HepG2 (cell line): ENCODE results near the gene SCYL1. TPM values are rescaled to one million over a fixed set of nuclear protein-coding genes. Genes with fewer than 3 reads are reported as not detected.

Source experiments
- EZH2 ChIP-seq: conservative IDR thresholded peaks from 2 replicates; pipeline ENCODE4 v1.6.1; 2012; ENCODE audit warnings: mild to moderate bottlenecking, low read depth, low read length, moderate library complexity
- KLF11 ChIP-seq: IDR thresholded peaks from 2 replicates; pipeline ENCODE4 v1.6.1; 2016; ENCODE audit warnings: missing compliant biosample characterization
- MTF1 ChIP-seq: sonication (generic); formaldehyde crosslinking; IDR thresholded peaks from 2 replicates; pipeline ENCODE4 v1.5.0; 2020; ENCODE audit warnings: missing genetic modification reagents
- MTF2 ChIP-seq: sonication (generic); formaldehyde crosslinking; IDR thresholded peaks from 2 replicates; pipeline ENCODE4 v1.5.0; 2020; ENCODE audit warnings: missing genetic modification reagents, borderline replicate concordance
- MXI1 ChIP-seq: IDR thresholded peaks from 3 replicates; pipeline ENCODE4 v1.6.1; 2012; ENCODE audit warnings: low read depth, low read length, inconsistent platforms, borderline replicate concordance
- NFKB2 ChIP-seq: sonication (generic); formaldehyde crosslinking; IDR thresholded peaks from 2 replicates; pipeline ENCODE4 v1.4.0; 2020; ENCODE audit warnings: missing genetic modification reagents, borderline replicate concordance
- RFX5 ChIP-seq: IDR thresholded peaks from 2 replicates; pipeline ENCODE4 v1.6.1; 2011; ENCODE audit warnings: low read depth, low read length, improper control_type of control experiment
- ZBTB42 ChIP-seq: sonication (generic); formaldehyde crosslinking; IDR thresholded peaks from 2 replicates; pipeline ENCODE4 v1.5.0; 2020; ENCODE audit warnings: mild to moderate bottlenecking, missing genetic modification reagents
- ZIK1 ChIP-seq: sonication (generic); formaldehyde crosslinking; IDR thresholded peaks from 2 replicates; pipeline ENCODE4 v1.5.0; 2020; ENCODE audit warnings: mild to moderate bottlenecking, low read depth, missing genetic modification reagents, borderline replicate concordance
- ZNF274 ChIP-seq: sonication (generic); formaldehyde crosslinking; IDR thresholded peaks from 2 replicates; pipeline ENCODE4 v1.5.1; 2020; ENCODE audit warnings: mild to moderate bottlenecking, missing genetic modification reagents
- ZNF282 ChIP-seq: fragments of 450-650 bp; IDR thresholded peaks from 2 replicates; pipeline ENCODE4 v1.6.1; 2018; ENCODE audit not compliant: partially characterized antibody
- ZNF703 ChIP-seq: sonication (generic); formaldehyde crosslinking; IDR thresholded peaks from 2 replicates; pipeline ENCODE4 v1.5.1; 2020; ENCODE audit warnings: missing genetic modification reagents, mild to moderate bottlenecking, moderate library complexity, borderline replicate concordance
- ZNF761 ChIP-seq: sonication (generic); formaldehyde crosslinking; conservative IDR thresholded peaks from 2 replicates; pipeline ENCODE4 v1.4.0; 2020; ENCODE audit warnings: mild to moderate bottlenecking, missing genetic modification reagents
- ZNF891 ChIP-seq: sonication (generic); formaldehyde crosslinking; IDR thresholded peaks from 2 replicates; pipeline ENCODE4 v1.5.0; 2020; ENCODE audit warnings: mild to moderate bottlenecking, missing genetic modification reagents
- polyA plus RNA-seq, 8 experiments: library from polyadenylated mRNA; depleted of rRNA in 3 of 8; stranded (reverse) in 7 of 8; unstranded in 1 of 8; fragments of >200 nt; fragmentation: Illumina TruSeq in 4 of 8; extraction: Trizol in 4 of 8; gene quantifications; 2 replicates each; pipeline versions ENCODE4 v1.2.1 to v1.2.3, GENCODE V29; 2011 to 2016; ENCODE audit warnings: low read depth in 4 of 8, missing spikeins in 1 of 8, mixed read lengths in 1 of 8; ENCODE audit not compliant: insufficient read depth in 1 of 8
- total RNA-seq, 5 experiments: library from RNA; depleted of rRNA; stranded (reverse); fragments of >200 nt; fragmentation: Illumina TruSeq; extraction: Trizol; gene quantifications; 2 replicates each; pipeline ENCODE4 v1.2.3, GENCODE V29; 2016; ENCODE audit warnings: low read depth in 1 of 5
- TF ChIP-seq, protein P1 (sequence below), 2 experiments: sonication (generic) in 1 of 2; formaldehyde crosslinking in 1 of 2; IDR thresholded peaks; 2 replicates each; pipeline versions ENCODE4 v1.4.0 to v1.6.1; 2018 to 2020; ENCODE audit warnings: missing genetic modification reagents in 2 of 2, borderline replicate concordance in 1 of 2, low read depth in 1 of 2, mild to moderate bottlenecking in 1 of 2, missing biosample characterization in 1 of 2
- TF ChIP-seq, protein P2 (sequence below): sonication (generic); formaldehyde crosslinking; IDR thresholded peaks from 2 replicates; pipeline ENCODE4 v1.5.0; 2020; ENCODE audit warnings: mild to moderate bottlenecking, missing genetic modification reagents, borderline replicate concordance
- TF ChIP-seq, protein P3 (sequence below): sonication (generic); formaldehyde crosslinking; IDR thresholded peaks from 2 replicates; pipeline ENCODE4 v1.4.0; 2020; ENCODE audit warnings: missing genetic modification reagents

The SCYL1 gene
- total and polyA plus RNA-seq, 2 of the 13 experiments (the other 11 are each of a cell fraction or from before 2014, with no cell fraction given): 65.9 to 103 TPM

DNA sequence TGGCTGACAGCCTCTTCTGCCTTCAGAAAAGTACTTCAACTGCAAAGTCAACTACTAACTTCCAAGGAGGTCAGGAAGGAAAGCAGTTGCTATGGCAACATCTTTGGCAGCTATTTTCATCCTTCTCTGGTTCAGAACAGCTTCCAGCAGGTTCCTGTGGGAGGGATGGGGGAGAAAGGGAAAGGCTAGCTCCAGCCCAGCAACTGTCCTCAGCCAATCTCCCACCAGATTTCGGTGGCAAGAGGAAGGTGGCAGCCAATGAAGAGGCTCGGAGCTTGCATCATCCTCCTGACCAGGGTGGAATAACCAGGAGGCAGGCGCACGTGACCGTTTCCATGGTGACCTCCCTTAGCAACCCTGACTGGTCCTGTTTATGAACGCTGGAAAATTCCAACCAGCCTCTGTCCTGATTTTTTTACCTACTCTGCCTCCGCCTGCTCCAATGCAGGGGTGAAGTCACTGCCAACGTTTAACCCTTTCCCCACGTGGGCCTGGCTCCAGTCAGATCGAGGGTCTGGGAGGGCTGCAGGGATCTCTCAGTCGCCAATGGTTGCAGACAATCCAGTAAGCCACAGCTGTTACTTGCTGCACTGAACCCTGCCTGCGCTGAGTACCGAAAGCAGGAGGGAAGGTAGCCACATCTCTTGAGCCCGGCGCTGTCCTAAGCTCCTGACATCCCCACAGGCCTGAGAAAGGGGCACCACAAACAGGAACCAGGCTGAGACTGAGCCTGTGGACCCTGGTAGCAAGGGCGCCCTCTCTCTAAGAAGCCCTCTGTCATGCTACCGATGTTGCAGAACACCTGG is 37.2 kb upstream of the SCYL1 start (continued):
- TF ChIP-seq, protein P1, sequence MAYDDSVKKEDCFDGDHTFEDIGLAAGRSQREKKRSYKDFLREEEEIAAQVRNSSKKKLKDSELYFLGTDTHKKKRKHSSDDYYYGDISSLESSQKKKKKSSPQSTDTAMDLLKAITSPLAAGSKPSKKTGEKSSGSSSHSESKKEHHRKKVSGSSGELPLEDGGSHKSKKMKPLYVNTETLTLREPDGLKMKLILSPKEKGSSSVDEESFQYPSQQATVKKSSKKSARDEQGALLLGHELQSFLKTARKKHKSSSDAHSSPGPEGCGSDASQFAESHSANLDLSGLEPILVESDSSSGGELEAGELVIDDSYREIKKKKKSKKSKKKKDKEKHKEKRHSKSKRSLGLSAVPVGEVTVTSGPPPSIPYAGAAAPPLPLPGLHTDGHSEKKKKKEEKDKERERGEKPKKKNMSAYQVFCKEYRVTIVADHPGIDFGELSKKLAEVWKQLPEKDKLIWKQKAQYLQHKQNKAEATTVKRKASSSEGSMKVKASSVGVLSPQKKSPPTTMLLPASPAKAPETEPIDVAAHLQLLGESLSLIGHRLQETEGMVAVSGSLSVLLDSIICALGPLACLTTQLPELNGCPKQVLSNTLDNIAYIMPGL (CRISPR knock-in tag; IDR thresholded peaks at IDR 0.05; ENCODE audit: borderline replicate concordance in 1 of 2, low read depth in 1 of 2): no peak
- TF ChIP-seq ZBTB42 (CRISPR knock-in tag): no peak
- no peak for TF ChIP-seq KLF11 (CRISPR knock-in tag)
- TF ChIP-seq ZNF274 (CRISPR knock-in tag): no peak; the same call in 1 of the 2 replicates
- TF ChIP-seq MTF2: no peak
- TF ChIP-seq ZNF282: no peak
- TF ChIP-seq EZH2: no peak
- no peak; the same call in none of the 2 replicates for TF ChIP-seq ZNF891 (CRISPR knock-in tag)
- no peak; the same call in 1 of the 2 replicates for TF ChIP-seq NFKB2 (CRISPR knock-in tag)
- no peak for TF ChIP-seq MTF1
- peak; percentile 95 for TF ChIP-seq RFX5
- TF ChIP-seq ZIK1 (CRISPR knock-in tag): no peak
- TF ChIP-seq, protein P2, sequence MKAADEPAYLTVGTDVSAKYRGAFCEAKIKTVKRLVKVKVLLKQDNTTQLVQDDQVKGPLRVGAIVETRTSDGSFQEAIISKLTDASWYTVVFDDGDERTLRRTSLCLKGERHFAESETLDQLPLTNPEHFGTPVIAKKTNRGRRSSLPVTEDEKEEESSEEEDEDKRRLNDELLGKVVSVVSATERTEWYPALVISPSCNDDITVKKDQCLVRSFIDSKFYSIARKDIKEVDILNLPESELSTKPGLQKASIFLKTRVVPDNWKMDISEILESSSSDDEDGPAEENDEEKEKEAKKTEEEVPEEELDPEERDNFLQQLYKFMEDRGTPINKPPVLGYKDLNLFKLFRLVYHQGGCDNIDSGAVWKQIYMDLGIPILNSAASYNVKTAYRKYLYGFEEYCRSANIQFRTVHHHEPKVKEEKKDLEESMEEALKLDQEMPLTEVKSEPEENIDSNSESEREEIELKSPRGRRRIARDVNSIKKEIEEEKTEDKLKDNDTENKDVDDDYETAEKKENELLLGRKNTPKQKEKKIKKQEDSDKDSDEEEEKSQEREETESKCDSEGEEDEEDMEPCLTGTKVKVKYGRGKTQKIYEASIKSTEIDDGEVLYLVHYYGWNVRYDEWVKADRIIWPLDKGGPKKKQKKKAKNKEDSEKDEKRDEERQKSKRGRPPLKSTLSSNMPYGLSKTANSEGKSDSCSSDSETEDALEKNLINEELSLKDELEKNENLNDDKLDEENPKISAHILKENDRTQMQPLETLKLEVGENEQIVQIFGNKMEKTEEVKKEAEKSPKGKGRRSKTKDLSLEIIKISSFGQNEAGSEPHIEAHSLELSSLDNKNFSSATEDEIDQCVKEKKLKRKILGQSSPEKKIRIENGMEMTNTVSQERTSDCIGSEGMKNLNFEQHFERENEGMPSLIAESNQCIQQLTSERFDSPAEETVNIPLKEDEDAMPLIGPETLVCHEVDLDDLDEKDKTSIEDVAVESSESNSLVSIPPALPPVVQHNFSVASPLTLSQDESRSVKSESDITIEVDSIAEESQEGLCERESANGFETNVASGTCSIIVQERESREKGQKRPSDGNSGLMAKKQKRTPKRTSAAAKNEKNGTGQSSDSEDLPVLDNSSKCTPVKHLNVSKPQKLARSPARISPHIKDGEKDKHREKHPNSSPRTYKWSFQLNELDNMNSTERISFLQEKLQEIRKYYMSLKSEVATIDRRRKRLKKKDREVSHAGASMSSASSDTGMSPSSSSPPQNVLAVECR (CRISPR knock-in tag): peak; percentile 67; the same call in 1 of the 2 replicates
- TF ChIP-seq ZNF703 (CRISPR knock-in tag): no peak
- TF ChIP-seq, protein P3, sequence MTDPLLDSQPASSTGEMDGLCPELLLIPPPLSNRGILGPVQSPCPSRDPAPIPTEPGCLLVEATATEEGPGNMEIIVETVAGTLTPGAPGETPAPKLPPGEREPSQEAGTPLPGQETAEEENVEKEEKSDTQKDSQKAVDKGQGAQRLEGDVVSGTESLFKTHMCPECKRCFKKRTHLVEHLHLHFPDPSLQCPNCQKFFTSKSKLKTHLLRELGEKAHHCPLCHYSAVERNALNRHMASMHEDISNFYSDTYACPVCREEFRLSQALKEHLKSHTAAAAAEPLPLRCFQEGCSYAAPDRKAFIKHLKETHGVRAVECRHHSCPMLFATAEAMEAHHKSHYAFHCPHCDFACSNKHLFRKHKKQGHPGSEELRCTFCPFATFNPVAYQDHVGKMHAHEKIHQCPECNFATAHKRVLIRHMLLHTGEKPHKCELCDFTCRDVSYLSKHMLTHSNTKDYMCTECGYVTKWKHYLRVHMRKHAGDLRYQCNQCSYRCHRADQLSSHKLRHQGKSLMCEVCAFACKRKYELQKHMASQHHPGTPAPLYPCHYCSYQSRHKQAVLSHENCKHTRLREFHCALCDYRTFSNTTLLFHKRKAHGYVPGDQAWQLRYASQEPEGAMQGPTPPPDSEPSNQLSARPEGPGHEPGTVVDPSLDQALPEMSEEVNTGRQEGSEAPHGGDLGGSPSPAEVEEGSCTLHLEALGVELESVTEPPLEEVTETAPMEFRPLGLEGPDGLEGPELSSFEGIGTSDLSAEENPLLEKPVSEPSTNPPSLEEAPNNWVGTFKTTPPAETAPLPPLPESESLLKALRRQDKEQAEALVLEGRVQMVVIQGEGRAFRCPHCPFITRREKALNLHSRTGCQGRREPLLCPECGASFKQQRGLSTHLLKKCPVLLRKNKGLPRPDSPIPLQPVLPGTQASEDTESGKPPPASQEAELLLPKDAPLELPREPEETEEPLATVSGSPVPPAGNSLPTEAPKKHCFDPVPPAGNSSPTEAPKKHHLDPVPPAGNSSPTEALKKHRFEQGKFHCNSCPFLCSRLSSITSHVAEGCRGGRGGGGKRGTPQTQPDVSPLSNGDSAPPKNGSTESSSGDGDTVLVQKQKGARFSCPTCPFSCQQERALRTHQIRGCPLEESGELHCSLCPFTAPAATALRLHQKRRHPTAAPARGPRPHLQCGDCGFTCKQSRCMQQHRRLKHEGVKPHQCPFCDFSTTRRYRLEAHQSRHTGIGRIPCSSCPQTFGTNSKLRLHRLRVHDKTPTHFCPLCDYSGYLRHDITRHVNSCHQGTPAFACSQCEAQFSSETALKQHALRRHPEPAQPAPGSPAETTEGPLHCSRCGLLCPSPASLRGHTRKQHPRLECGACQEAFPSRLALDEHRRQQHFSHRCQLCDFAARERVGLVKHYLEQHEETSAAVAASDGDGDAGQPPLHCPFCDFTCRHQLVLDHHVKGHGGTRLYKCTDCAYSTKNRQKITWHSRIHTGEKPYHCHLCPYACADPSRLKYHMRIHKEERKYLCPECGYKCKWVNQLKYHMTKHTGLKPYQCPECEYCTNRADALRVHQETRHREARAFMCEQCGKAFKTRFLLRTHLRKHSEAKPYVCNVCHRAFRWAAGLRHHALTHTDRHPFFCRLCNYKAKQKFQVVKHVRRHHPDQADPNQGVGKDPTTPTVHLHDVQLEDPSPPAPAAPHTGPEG: no peak
- TF ChIP-seq MXI1: peak; percentile 98; the same call in 2 of the 3 replicates
- TF ChIP-seq ZNF761 (CRISPR knock-in tag): no peak
